ENCODE data around the gene PACSIN2.
A peak's percentile ranks its signal among the peaks of the same experiment; 100 is the strongest.

The PACSIN2 gene

GRCh38 chr22:42863349-42863961, 151.5 kb downstream of the PACSIN2 start:
- Histone ChIP-seq H3K9me2 (replicated peaks; ENCODE audit: control insufficient read depth, low read length) (no peaks in the 10 kb centered on the region), H3K9me3 (ENCODE audit: control insufficient read depth, insufficient read depth, low read length) (no peaks in the 10 kb centered on the region), H4K20me1 (ENCODE audit: control insufficient read depth, insufficient read depth, low read depth, low read length) (no peaks in the 10 kb centered on the region), H3K36me3 (ENCODE audit: control insufficient read depth, low read length) (no peaks in the 10 kb centered on the region), H3K79me2 (ENCODE audit: control insufficient read depth, low read length) (no peaks in the 10 kb centered on the region), H3K4me3 (ENCODE audit: low read length) (0 out of 2 replicates have a peak overlapping the region, but pooled peaks have one; percentile 3), H3K27ac (ENCODE audit: low read depth, low read length) (peak overlapping the region; percentile 13; the same call in 1 of the 2 replicates), H3K4me1 (ENCODE audit: control insufficient read depth, low read length) (peaks cover 17% of the 10 kb centered on the region), H3K4me2 (ENCODE audit: low read length) (peak overlapping the region; percentile 18), H3F3A (ENCODE audit: control insufficient read depth, insufficient read depth) (peaks cover 3% of the 10 kb centered on the region; the same call in 1 of the 2 replicates), H3K27me3 (ENCODE audit: control insufficient read depth, low read length) (no peaks in the 10 kb centered on the region)
- TF ChIP-seq CTCF (IDR thresholded peaks at IDR 0.05; ENCODE audit: low read depth, low read length, poor library complexity, severe bottlenecking) (no peak), EZH2phosphoT487 (IDR thresholded peaks at IDR 0.05; ENCODE audit: borderline replicate concordance, low read length) (no peak)

- Histone ChIP-seq H3K4me2 (ENCODE audit: low read length) (no peak overlapping the region), H3K79me2 (ENCODE audit: control insufficient read depth, low read length) (no peaks in the 10 kb centered on the region), H3K9me2 (replicated peaks; ENCODE audit: control insufficient read depth, low read length) (no peaks in the 10 kb centered on the region), H3K27me3 (ENCODE audit: control insufficient read depth, low read length) (no peaks in the 10 kb centered on the region), H3K4me3 (ENCODE audit: low read length) (no peak overlapping the region), H3K9me3 (ENCODE audit: control insufficient read depth, insufficient read depth, low read length) (no peaks in the 10 kb centered on the region; the same call in 1 of the 2 replicates), H3K4me1 (ENCODE audit: control insufficient read depth, low read length) (peaks cover 21% of the 10 kb centered on the region), H3K36me3 (ENCODE audit: control insufficient read depth, low read length) (no peaks in the 10 kb centered on the region), H3K27ac (ENCODE audit: low read depth, low read length) (no peak overlapping the region), H3F3A (ENCODE audit: control insufficient read depth, insufficient read depth) (peaks cover 3% of the 10 kb centered on the region; the same call in 1 of the 2 replicates), H4K20me1 (ENCODE audit: control insufficient read depth, insufficient read depth, low read depth, low read length) (no peaks in the 10 kb centered on the region)
- TF ChIP-seq CTCF (IDR thresholded peaks at IDR 0.05; ENCODE audit: low read depth, low read length, poor library complexity, severe bottlenecking): no peak
Measured at GRCh38 chr22:42862045-42862734, 152.8 kb downstream of the PACSIN2 start.

DNA sequence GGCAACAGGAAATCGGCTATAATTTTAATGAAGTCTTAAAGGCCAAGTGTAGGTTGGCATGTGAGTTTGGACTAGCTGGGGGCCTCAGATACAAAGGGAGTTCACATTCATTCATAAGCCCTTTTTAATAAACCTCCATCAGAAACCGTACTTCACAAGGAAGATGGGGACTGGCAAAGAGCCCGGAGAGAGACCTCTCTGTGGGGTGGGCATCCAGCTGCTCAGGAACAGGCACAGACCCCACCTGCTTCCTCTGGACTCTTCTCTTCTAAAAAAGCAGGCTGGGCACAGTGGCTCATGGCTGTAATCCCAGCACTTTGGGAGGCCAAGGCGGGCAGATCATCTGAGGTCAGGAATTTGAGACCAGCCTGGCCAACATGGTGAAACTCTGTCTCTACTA, 154.0 kb downstream of the PACSIN2 start:
- H4K20me1 ChIP-seq (ENCODE audit: control insufficient read depth, insufficient read depth, low read depth, low read length): no peaks in the 10 kb centered on the region
- no peak overlapping the region for H3K4me2 ChIP-seq (ENCODE audit: low read length)
- peaks cover 26% of the 10 kb centered on the region for H3K4me1 ChIP-seq (ENCODE audit: control insufficient read depth, low read length)
- H3K4me3 ChIP-seq (ENCODE audit: low read length): no peak overlapping the region
- no peaks in the 10 kb centered on the region for H3K36me3 ChIP-seq (ENCODE audit: control insufficient read depth, low read length)
- H3K9me2 ChIP-seq (replicated peaks; ENCODE audit: control insufficient read depth, low read length): no peaks in the 10 kb centered on the region
- no peaks in the 10 kb centered on the region; the same call in 1 of the 2 replicates for H3K79me2 ChIP-seq (ENCODE audit: control insufficient read depth, low read length)
- TF ChIP-seq CTCF (IDR thresholded peaks at IDR 0.05; ENCODE audit: low read depth, low read length, poor library complexity, severe bottlenecking): no peak
- no peak for TF ChIP-seq EZH2phosphoT487 (IDR thresholded peaks at IDR 0.05; ENCODE audit: borderline replicate concordance, low read length)
- H3K27me3 ChIP-seq (ENCODE audit: control insufficient read depth, low read length): no peaks in the 10 kb centered on the region
- H3K27ac ChIP-seq (ENCODE audit: low read depth, low read length): no peak overlapping the region
- no peaks in the 10 kb centered on the region; the same call in 1 of the 2 replicates for H3K9me3 ChIP-seq (ENCODE audit: control insufficient read depth, insufficient read depth, low read length)
- peaks cover 3% of the 10 kb centered on the region; the same call in 1 of the 2 replicates for H3F3A ChIP-seq (ENCODE audit: control insufficient read depth, insufficient read depth)

All from DOHH2 (cell line).